ENCODE measurements around the gene POLR3K. TPM values are rescaled to one million over a fixed set of nuclear protein-coding genes. Genes with fewer than 3 reads are reported as not detected.
A peak's percentile ranks its signal among the peaks of the same experiment; 100 is the strongest.

The POLR3K gene
- polyA plus RNA-seq, 1 donor, result 9.5 TPM

GRCh38 chr16:72561-73548 lies 19.4 kb upstream of the POLR3K start, which contains the start of gene RHBDF1:
Gene RHBDF1 (minus strand): TSS chr16:72631. CDS start chr16:65015, 7,616 bp downstream.
- no peaks in the 10 kb centered on the region for H3K36me3 ChIP-seq (ENCODE audit: control insufficient read depth, insufficient read depth, low read length)
- peak within 1 kb of the TSS; percentile 70 for H3K4me3 ChIP-seq (ENCODE audit: low read length)
- peaks cover 3% of the 10 kb centered on the region for H3K27me3 ChIP-seq (ENCODE audit: control insufficient read depth, insufficient read depth, low read length)
- peaks cover 2% of the 10 kb centered on the region for H3K9me3 ChIP-seq (ENCODE audit: control insufficient read depth, low read depth, low read length)
- WGBS (ENCODE audit: insufficient coverage, low lambda C conversion rate), result no CpG with 5 or more reads among the region's 62 CpGs
- DNase-seq, result peak; percentile 71 to 74
- peak within 1 kb of the TSS; percentile 77 for H3K27ac ChIP-seq (ENCODE audit: low read length)
- H3K4me1 ChIP-seq (ENCODE audit: control insufficient read depth, insufficient read depth, low read length), result peaks cover 31% of the 10 kb centered on the region

- Histone ChIP-seq H3K9me3 (ENCODE audit: control insufficient read depth, low read depth, low read length) (peaks cover 2% of the 10 kb centered on the region), H3K4me3 (ENCODE audit: low read length) (peak overlapping the region; percentile 70), H3K36me3 (ENCODE audit: control insufficient read depth, insufficient read depth, low read length) (no peaks in the 10 kb centered on the region), H3K4me1 (ENCODE audit: control insufficient read depth, insufficient read depth, low read length) (peaks cover 24% of the 10 kb centered on the region), H3K27ac (ENCODE audit: low read length) (peak overlapping the region; percentile 77), H3K27me3 (ENCODE audit: control insufficient read depth, insufficient read depth, low read length) (peaks cover 3% of the 10 kb centered on the region)
- WGBS (ENCODE audit: insufficient coverage, low lambda C conversion rate), result no CpG with 5 or more reads among the region's 57 CpGs
- DNase-seq, result peak; percentile 84 to 86
Observed at GRCh38 chr16:71540-72401, 18.4 kb upstream of the POLR3K start.

GRCh38 chr16:71210-71539 lies 17.8 kb upstream of the POLR3K start:
- H3K27ac ChIP-seq (ENCODE audit: low read length), result peak overlapping the region; percentile 77
- no CpG with 5 or more reads among the region's 5 CpGs for WGBS (ENCODE audit: insufficient coverage, low lambda C conversion rate)
- no peak for DNase-seq
- no peaks in the 10 kb centered on the region for H3K36me3 ChIP-seq (ENCODE audit: control insufficient read depth, insufficient read depth, low read length)
- peaks cover 3% of the 10 kb centered on the region for H3K27me3 ChIP-seq (ENCODE audit: control insufficient read depth, insufficient read depth, low read length)
- H3K9me3 ChIP-seq (ENCODE audit: control insufficient read depth, low read depth, low read length), result peaks cover 2% of the 10 kb centered on the region
- H3K4me3 ChIP-seq (ENCODE audit: low read length), result peak overlapping the region; percentile 70
- H3K4me1 ChIP-seq (ENCODE audit: control insufficient read depth, insufficient read depth, low read length), result peaks cover 18% of the 10 kb centered on the region

GRCh38 chr16:69181-69580 lies 15.8 kb upstream of the POLR3K start:
- H3K9me3 ChIP-seq (ENCODE audit: control insufficient read depth, low read depth, low read length), result peaks cover 2% of the 10 kb centered on the region
- H3K4me3 ChIP-seq (ENCODE audit: low read length), result no peak overlapping the region
- H3K4me1 ChIP-seq (ENCODE audit: control insufficient read depth, insufficient read depth, low read length), result peaks cover 15% of the 10 kb centered on the region
- no CpG with 5 or more reads among the region's 8 CpGs for WGBS (ENCODE audit: insufficient coverage, low lambda C conversion rate)
- H3K36me3 ChIP-seq (ENCODE audit: control insufficient read depth, insufficient read depth, low read length), result peaks cover 6% of the 10 kb centered on the region
- DNase-seq, result no peak
- H3K27me3 ChIP-seq (ENCODE audit: control insufficient read depth, insufficient read depth, low read length), result peaks cover 3% of the 10 kb centered on the region
- H3K27ac ChIP-seq (ENCODE audit: low read length), result no peak overlapping the region

- H3K27me3 ChIP-seq (ENCODE audit: control insufficient read depth, insufficient read depth, low read length), result no peaks in the 10 kb centered on the region
- H3K27ac ChIP-seq (ENCODE audit: low read length), result no peak overlapping the region
- no peak overlapping the region for H3K4me3 ChIP-seq (ENCODE audit: low read length)
- DNase-seq, result no peak
- H3K9me3 ChIP-seq (ENCODE audit: control insufficient read depth, low read depth, low read length), result peaks cover 2% of the 10 kb centered on the region
- peaks cover 16% of the 10 kb centered on the region for H3K36me3 ChIP-seq (ENCODE audit: control insufficient read depth, insufficient read depth, low read length)
- H3K4me1 ChIP-seq (ENCODE audit: control insufficient read depth, insufficient read depth, low read length), result peaks cover 15% of the 10 kb centered on the region
- no CpG with 5 or more reads among the region's 27 CpGs for WGBS (ENCODE audit: insufficient coverage, low lambda C conversion rate)
Observed at GRCh38 chr16:67884-68789, 14.7 kb upstream of the POLR3K start.

GRCh38 chr16:67183-67791 lies 13.9 kb upstream of the POLR3K start:
- peaks cover 20% of the 10 kb centered on the region for H3K36me3 ChIP-seq (ENCODE audit: control insufficient read depth, insufficient read depth, low read length)
- no peak overlapping the region for H3K27ac ChIP-seq (ENCODE audit: low read length)
- H3K9me3 ChIP-seq (ENCODE audit: control insufficient read depth, low read depth, low read length), result no peaks in the 10 kb centered on the region
- H3K4me3 ChIP-seq (ENCODE audit: low read length), result no peak overlapping the region
- no peak for DNase-seq
- H3K27me3 ChIP-seq (ENCODE audit: control insufficient read depth, insufficient read depth, low read length), result no peaks in the 10 kb centered on the region
- no CpG with 5 or more reads among the region's 10 CpGs for WGBS (ENCODE audit: insufficient coverage, low lambda C conversion rate)
- peaks cover 10% of the 10 kb centered on the region for H3K4me1 ChIP-seq (ENCODE audit: control insufficient read depth, insufficient read depth, low read length)

- peaks cover 8% of the 10 kb centered on the region for H3K4me1 ChIP-seq (ENCODE audit: control insufficient read depth, insufficient read depth, low read length)
- no CpG with 5 or more reads among the region's 13 CpGs for whole genome bisulfite sequencing (ENCODE audit: insufficient coverage, low lambda C conversion rate)
Observed at GRCh38 chr16:66309-67182, 13.1 kb upstream of the POLR3K start.

GRCh38 chr16:65745-66144 lies 12.3 kb upstream of the POLR3K start:
- Histone ChIP-seq H3K9me3 (ENCODE audit: control insufficient read depth, low read depth, low read length) (no peaks in the 10 kb centered on the region), H3K27me3 (ENCODE audit: control insufficient read depth, insufficient read depth, low read length) (no peaks in the 10 kb centered on the region), H3K4me1 (ENCODE audit: control insufficient read depth, insufficient read depth, low read length) (peaks cover under 1% of the 10 kb centered on the region), H3K27ac (ENCODE audit: low read length) (no peak overlapping the region), H3K36me3 (ENCODE audit: control insufficient read depth, insufficient read depth, low read length) (peaks cover 28% of the 10 kb centered on the region), H3K4me3 (ENCODE audit: low read length) (no peak overlapping the region)
- no CpG with 5 or more reads among the region's 17 CpGs for WGBS (ENCODE audit: insufficient coverage, low lambda C conversion rate)
- DNase-seq, result peak; percentile 57 to 62

More at GRCh38 chr16:66309-67182, 13.1 kb upstream of the POLR3K start:
- H3K9me3 ChIP-seq (ENCODE audit: control insufficient read depth, low read depth, low read length), result no peaks in the 10 kb centered on the region
- no peak for DNase-seq
- H3K27me3 ChIP-seq (ENCODE audit: control insufficient read depth, insufficient read depth, low read length), result no peaks in the 10 kb centered on the region
- H3K27ac ChIP-seq (ENCODE audit: low read length), result no peak overlapping the region
- H3K4me3 ChIP-seq (ENCODE audit: low read length), result no peak overlapping the region
- peaks cover 24% of the 10 kb centered on the region for H3K36me3 ChIP-seq (ENCODE audit: control insufficient read depth, insufficient read depth, low read length)

- Histone ChIP-seq H3K4me3 (ENCODE audit: low read length) (no peak overlapping the region), H3K27ac (ENCODE audit: low read length) (no peak overlapping the region), H3K9me3 (ENCODE audit: control insufficient read depth, low read depth, low read length) (no peaks in the 10 kb centered on the region), H3K36me3 (ENCODE audit: control insufficient read depth, insufficient read depth, low read length) (peaks cover 34% of the 10 kb centered on the region), H3K27me3 (ENCODE audit: control insufficient read depth, insufficient read depth, low read length) (no peaks in the 10 kb centered on the region), H3K4me1 (ENCODE audit: control insufficient read depth, insufficient read depth, low read length) (no peaks in the 10 kb centered on the region)
- WGBS (ENCODE audit: insufficient coverage, low lambda C conversion rate), result no CpG with 5 or more reads among the region's 9 CpGs
- no peak for DNase-seq
Observed at GRCh38 chr16:64914-65255, 11.5 kb upstream of the POLR3K start.
